COLO668 (cell line): ENCODE results near the gene STRA8.

Source experiments
- DNase-seq: peaks from one replicate; lab custom pipeline; 2025; ENCODE audit not compliant: unreplicated experiment; lab: John Stamatoyannopoulos, UW

STRA8 gene

GRCh38 chr7:135236727-135237126 lies 3.1 kb downstream of the STRA8 start:
- DNase-seq: no peak

GRCh38 chr7:135238112-135238744 lies 4.6 kb downstream of the STRA8 start:
- DNase-seq: no peak

GRCh38 chr7:135239263-135239662 lies 5.6 kb downstream of the STRA8 start:
- no peak for DNase-seq

GRCh38 chr7:135240441-135240840 lies 6.8 kb downstream of the STRA8 start:
- no peak for DNase-seq

GRCh38 chr7:135242096-135242684 lies 8.6 kb downstream of the STRA8 start:
- DNase-seq: no peak

- no peak for DNase-seq
These were observed 11.9 kb downstream of the STRA8 start for GRCh38 chr7:135245226-135246190.

GRCh38 chr7:135246191-135246825 lies 12.7 kb downstream of the STRA8 start:
- DNase-seq: no peak

- DNase-seq: no peak
These were observed 14.3 kb downstream of the STRA8 start for GRCh38 chr7:135247746-135248471.

- DNase-seq: no peak
These were observed 14.9 kb downstream of the STRA8 start for GRCh38 chr7:135248546-135248945.

- no peak for DNase-seq
These were observed 18.1 kb downstream of the STRA8 start for GRCh38 chr7:135251496-135252391.

- no peak for DNase-seq
These were observed 20.5 kb downstream of the STRA8 start for GRCh38 chr7:135253851-135254771.

- DNase-seq: no peak
These were observed 24.2 kb downstream of the STRA8 start for GRCh38 chr7:135257790-135258189.

GRCh38 chr7:135258585-135258984 lies 24.9 kb downstream of the STRA8 start:
- no peak for DNase-seq

GRCh38 chr7:135259702-135260101 lies 26.1 kb downstream of the STRA8 start:
- DNase-seq: no peak

- DNase-seq: no peak
These were observed 26.8 kb downstream of the STRA8 start for GRCh38 chr7:135260470-135260869.

GRCh38 chr7:135260930-135261721 lies 27.5 kb downstream of the STRA8 start:
- DNase-seq: no peak

- no peak for DNase-seq
These were observed 29.1 kb downstream of the STRA8 start for GRCh38 chr7:135262623-135263320.
